ENCODE measurements around the gene FBXO28.

FBXO28 gene

DNA sequence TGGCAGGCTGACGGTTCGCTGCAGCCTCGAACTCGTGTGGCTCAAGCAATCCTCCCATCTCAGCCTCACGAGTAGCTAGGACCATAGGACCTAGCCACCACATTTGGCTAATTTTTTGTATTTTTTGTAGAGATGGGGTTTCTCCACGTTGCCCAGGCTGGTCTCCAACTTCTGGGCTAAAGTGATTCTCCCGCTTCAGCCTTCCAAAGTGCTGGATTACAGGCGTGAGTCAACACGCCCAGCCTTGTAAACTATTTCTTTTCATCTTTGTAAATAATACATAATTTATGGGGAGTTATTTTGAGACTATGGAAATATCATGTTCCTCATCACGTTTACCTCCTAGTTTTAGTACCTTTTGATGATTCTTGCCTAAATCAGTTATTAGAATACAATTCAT, 906 bp upstream of the FBXO28 start:
- H3K4me3 ChIP-seq (replicated peaks; ENCODE audit: low read depth, low read length) = no peak overlapping the region
- DNase-seq (ENCODE audit: extremely low read depth, insufficient read length) = no peak
- TF ChIP-seq, protein P1, sequence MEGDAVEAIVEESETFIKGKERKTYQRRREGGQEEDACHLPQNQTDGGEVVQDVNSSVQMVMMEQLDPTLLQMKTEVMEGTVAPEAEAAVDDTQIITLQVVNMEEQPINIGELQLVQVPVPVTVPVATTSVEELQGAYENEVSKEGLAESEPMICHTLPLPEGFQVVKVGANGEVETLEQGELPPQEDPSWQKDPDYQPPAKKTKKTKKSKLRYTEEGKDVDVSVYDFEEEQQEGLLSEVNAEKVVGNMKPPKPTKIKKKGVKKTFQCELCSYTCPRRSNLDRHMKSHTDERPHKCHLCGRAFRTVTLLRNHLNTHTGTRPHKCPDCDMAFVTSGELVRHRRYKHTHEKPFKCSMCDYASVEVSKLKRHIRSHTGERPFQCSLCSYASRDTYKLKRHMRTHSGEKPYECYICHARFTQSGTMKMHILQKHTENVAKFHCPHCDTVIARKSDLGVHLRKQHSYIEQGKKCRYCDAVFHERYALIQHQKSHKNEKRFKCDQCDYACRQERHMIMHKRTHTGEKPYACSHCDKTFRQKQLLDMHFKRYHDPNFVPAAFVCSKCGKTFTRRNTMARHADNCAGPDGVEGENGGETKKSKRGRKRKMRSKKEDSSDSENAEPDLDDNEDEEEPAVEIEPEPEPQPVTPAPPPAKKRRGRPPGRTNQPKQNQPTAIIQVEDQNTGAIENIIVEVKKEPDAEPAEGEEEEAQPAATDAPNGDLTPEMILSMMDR (IDR thresholded peaks at IDR 0.05; ENCODE audit: insufficient read depth, low read length, poor library complexity, severe bottlenecking) = no peak
- no peaks in the 10 kb centered on the region for H3K36me3 ChIP-seq (ENCODE audit: control insufficient read depth, insufficient read depth, low read length)
- no peaks in the 10 kb centered on the region for H3K27me3 ChIP-seq (replicated peaks; ENCODE audit: control insufficient read depth, insufficient read depth, low read length)

DNA sequence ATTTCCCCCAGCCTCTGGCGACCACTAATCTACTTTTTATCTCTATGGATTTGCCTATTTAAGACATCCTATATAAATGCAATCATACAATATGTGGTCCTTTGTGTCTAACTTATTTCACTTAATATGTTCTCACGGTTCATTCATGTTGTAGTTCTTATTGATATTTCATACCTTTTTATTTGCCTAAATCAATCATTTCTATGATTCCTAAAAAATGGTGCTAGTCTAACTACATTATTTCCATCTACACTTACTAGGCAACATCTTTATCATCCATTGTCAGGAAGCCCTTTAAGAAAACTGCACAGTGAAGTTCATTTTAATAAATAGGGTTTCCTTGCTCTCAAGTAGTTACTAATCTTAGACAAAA, 380 bp upstream of the FBXO28 start:
- no peak for DNase-seq (ENCODE audit: extremely low read depth, insufficient read length)
- Histone ChIP-seq H3K27me3 (replicated peaks; ENCODE audit: control insufficient read depth, insufficient read depth, low read length) (no peaks in the 10 kb centered on the region), H3K36me3 (ENCODE audit: control insufficient read depth, insufficient read depth, low read length) (no peaks in the 10 kb centered on the region), H3K4me3 (replicated peaks; ENCODE audit: low read depth, low read length) (peak overlapping the region; percentile 97)
- TF ChIP-seq, protein P1 (IDR thresholded peaks at IDR 0.05; ENCODE audit: insufficient read depth, low read length, poor library complexity, severe bottlenecking) = no peak

DNA sequence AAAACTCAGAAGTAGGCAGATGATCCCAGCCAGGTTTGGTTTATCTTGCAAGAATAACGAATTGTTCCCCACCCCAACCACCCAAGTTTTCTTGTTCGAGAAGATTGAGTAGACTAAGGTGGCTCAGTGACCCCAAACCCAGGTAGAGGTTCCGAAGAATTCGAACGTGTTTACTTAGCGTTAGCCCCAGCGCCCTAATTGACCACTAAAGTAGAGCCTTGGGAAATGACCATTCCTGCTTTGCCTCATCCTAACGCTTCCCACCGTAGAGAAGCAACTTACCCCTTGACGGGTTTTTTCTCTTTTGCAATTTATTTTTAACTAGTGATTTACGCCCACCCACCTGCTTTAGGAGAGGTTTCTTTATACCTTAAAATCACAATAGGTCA, 870 bp downstream of the FBXO28 start:
- TF ChIP-seq, protein P1 (IDR thresholded peaks at IDR 0.05; ENCODE audit: insufficient read depth, low read length, poor library complexity, severe bottlenecking) = no peak
- no peaks in the 10 kb centered on the region for H3K36me3 ChIP-seq (ENCODE audit: control insufficient read depth, insufficient read depth, low read length)
- DNase-seq (ENCODE audit: extremely low read depth, insufficient read length) = no peak
- peak overlapping the region; percentile 97 for H3K4me3 ChIP-seq (replicated peaks; ENCODE audit: low read depth, low read length)
- no peaks in the 10 kb centered on the region for H3K27me3 ChIP-seq (replicated peaks; ENCODE audit: control insufficient read depth, insufficient read depth, low read length)

DNA sequence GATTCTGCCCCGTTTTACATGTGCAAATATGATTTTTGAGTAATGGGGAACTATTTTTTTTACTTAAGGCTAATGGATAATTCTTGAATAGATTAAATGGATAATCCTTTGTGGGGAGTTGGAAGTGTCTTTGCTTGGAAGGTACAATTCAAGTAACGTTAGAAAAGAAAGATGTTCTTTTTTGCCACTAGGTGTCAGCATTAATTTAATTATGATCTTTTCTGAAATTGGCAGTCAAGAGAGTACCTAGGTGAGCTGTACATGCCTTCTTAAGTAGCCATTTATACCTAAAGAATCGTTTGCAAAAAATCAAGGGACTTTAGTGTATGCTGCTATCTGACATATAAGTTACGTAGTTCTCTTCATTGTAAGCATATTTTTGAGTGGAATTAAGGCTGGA, 2.2 kb downstream of the FBXO28 start:
- no peak overlapping the region for H3K4me3 ChIP-seq (replicated peaks; ENCODE audit: low read depth, low read length)
- peak; percentile 46 for DNase-seq (ENCODE audit: extremely low read depth, insufficient read length)

DNA sequence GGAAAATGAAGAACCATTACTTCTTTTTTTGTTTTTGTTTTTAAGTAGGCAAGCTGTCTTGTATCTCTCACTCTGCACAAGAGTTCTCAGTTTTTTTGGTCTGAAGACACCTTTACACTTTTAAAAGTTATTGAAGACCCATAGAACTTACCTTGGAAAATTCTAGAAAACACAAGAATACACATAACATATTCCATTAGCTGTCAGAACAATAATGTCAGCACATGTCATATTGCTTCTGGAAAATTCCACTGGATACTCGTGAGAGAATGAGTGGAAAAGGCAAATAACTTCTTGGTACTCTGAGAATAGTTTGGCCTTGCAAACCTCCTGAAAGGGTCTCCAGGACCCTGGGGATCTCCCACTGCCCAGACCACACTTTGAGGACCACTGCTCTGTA, 4.8 kb downstream of the FBXO28 start:
- H3K36me3 ChIP-seq (ENCODE audit: control insufficient read depth, insufficient read depth, low read length) = no peaks in the 10 kb centered on the region

More for the DNA sequence above, 2.2 kb downstream of the FBXO28 start:
- no peaks in the 10 kb centered on the region for H3K36me3 ChIP-seq (ENCODE audit: control insufficient read depth, insufficient read depth, low read length)
- TF ChIP-seq, protein P1 (IDR thresholded peaks at IDR 0.05; ENCODE audit: insufficient read depth, low read length, poor library complexity, severe bottlenecking) = peak; percentile 35
- no peaks in the 10 kb centered on the region for H3K27me3 ChIP-seq (replicated peaks; ENCODE audit: control insufficient read depth, insufficient read depth, low read length)

DNA sequence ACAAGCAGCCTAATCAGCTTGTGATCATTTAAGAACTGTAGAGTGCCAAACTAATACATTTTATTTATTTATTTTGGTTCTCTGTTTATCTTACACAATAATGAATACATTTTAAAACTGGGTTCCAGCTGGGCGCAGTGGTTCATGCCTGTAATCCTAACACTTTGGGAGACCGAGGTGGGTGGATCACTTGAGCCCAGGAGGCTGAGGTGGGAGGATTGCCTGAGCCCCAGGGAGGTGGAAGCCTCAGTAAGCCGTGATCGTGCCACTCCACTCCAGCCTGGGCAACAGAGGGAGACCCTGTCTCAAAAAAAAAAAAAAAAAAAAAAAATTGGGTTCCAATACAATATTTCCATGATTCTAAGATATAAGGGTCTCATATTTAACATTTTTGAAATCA, 9.2 kb downstream of the FBXO28 start:
- no peaks in the 10 kb centered on the region for H3K27me3 ChIP-seq (replicated peaks; ENCODE audit: control insufficient read depth, insufficient read depth, low read length)
- H3K4me3 ChIP-seq (replicated peaks; ENCODE audit: low read depth, low read length) = no peak overlapping the region
- TF ChIP-seq, protein P1 (IDR thresholded peaks at IDR 0.05; ENCODE audit: insufficient read depth, low read length, poor library complexity, severe bottlenecking) = no peak
- H3K36me3 ChIP-seq (ENCODE audit: control insufficient read depth, insufficient read depth, low read length) = no peaks in the 10 kb centered on the region
- no peak for DNase-seq (ENCODE audit: extremely low read depth, insufficient read length)

More for the DNA sequence above, 4.8 kb downstream of the FBXO28 start:
- TF ChIP-seq, protein P1 (IDR thresholded peaks at IDR 0.05; ENCODE audit: insufficient read depth, low read length, poor library complexity, severe bottlenecking) = no peak
- no peak for DNase-seq (ENCODE audit: extremely low read depth, insufficient read length)
- H3K4me3 ChIP-seq (replicated peaks; ENCODE audit: low read depth, low read length) = no peak overlapping the region
- H3K27me3 ChIP-seq (replicated peaks; ENCODE audit: control insufficient read depth, insufficient read depth, low read length) = no peaks in the 10 kb centered on the region

All from GM06990 (cell line).